SW480 (cell line): ENCODE data around the gene UBAP1L.
"Not testable (repeated sequence)": the region's sequence is repeated elsewhere in the genome, so short reads cannot be mapped to it uniquely, and the experiment has no call there.

ENCODE experiments used
- DNase-seq: peaks from one replicate; pipeline ENCODE4 v3.0.0-alpha.2; 2016; ENCODE audit warnings: low spot score

The UBAP1L gene

DNA sequence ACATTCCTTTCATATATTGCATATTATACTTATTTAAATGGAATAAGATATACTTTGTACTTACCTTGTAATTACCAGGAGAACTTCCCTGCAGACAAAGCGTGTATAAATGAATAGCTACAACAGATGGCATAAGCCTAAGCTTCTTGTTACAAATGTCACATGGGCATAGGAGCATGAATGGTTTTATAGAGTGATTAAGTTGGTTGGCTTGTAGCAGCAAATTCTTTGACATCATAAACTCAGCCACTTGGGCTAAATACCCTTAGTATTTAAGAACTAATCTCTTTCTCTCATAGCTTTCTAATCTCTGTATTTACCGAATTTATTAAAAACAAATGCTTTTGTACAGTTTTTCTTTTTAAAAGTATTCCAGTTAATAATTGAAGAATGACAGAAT is at the start of gene UBAP1L:
Gene UBAP1L (minus strand): TSS at position 115 of the 400 bp plus-strand sequence. CDS start 8,985 bp downstream, outside the sequence.
- DNase-seq, result no peak

DNA sequence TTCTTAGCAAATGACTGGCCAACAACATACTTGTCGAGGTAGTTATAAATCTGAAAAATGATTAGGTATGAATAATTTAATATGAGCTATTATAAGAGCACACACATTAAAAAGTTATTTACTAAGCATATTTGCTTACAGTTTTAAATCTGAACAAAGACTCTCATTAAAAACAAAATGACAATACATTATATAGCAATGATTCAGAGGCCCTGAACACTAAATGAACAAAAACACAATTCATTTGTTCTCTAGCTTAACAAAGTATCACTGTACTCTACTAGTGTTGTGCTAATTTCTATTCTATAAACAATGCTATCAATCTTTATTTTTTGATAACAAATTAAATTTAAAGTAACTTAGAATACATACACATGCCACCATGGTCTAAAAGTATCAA is 49.1 kb upstream of the UBAP1L start:
- DNase-seq, result no peak

DNA sequence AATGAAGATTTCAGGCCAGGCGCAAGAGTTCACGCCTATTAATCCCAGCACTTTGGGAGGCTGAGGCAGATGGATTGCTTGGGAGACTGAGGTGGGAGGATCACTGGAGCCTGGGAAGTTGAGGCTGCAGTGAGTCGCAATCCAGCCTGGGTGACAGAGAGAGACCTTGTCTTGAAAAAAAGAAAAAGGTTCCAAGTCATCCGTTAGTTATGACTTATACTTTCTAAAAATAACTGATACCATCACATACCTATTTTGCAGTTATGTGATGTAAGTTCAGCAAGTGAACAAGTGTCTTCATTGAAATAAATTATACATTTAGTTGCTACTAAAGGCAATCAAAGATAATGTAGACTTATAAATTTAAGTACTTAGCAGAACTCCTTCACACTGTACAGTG is 48.0 kb upstream of the UBAP1L start:
- no peak for DNase-seq

DNA sequence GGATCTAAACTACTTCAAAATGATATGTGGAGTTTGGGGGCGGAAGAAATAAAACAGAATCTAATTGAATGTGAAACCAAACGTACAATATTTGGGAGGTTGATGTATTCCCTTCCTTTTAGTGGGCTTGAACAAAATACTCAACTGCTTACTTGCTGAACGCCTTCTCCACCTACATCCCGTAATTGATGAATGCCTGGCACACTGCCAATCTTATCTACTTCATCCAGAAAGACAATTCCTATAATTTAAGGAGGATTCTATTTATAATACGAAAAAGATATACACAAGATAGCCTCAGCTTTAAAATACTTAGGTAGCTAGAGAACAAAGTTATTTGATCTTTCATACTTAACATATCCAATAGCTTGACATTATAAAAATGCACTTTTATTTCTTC is 41.7 kb upstream of the UBAP1L start:
- DNase-seq, result no peak

DNA sequence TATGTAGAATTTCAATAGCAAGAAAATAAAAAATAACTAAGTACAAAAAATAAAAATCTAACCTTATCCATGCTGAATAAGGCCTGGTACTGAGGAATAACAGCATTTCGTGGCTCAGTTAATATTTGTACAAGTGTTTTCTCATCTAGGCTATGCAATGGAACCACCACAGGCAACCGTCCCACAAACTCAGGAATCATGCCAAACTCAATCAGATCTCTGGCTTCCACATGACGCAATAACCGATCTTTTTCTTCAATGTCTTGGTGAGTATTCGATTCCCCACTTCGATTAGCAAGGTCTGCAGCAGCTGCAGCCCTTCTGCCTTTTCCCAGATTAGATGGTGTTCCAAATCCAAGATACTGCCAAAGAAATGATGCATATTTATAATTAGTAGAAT is 39.7 kb upstream of the UBAP1L start:
- DNase-seq, result no peak

DNA sequence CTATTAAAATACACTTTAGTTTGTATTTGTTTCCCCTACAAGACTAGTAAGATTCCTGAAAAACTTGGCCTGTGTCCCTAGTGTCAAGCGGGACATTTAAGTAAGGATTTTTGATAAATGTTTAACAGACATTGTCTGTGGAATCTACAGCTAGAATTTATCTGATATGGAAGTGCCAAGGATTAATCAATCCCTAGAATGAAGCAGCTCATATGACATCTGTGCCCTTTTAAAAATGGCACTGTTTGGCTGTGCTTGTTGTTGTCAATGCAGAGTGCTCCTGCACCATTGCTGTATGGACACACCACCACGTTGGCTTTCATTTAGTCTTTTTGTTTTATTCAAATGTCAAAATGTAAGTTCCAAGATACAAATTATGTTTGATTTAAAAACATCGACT is 32.9 kb upstream of the UBAP1L start:
- DNase-seq, result no peak

DNA sequence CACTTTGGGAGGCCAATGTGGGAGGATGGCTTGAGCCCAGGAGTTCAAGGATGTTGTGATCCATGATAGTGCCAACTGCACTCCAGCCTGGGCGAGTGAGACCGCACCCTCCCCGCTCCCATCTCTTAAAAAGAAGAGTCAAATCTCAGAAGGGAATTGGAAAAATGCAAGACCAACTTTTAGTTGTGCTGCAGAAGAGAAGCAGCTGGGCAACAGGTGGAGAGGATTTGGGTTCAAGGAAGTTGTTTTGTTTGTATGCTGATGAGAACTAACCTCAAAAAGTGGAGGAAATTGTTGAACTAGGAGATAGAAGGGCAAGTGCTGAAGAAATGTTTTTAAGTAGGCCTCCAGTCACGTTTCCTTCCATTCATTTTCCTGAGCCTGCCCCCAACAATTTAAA is 31.4 kb upstream of the UBAP1L start:
- no peak for DNase-seq

DNA sequence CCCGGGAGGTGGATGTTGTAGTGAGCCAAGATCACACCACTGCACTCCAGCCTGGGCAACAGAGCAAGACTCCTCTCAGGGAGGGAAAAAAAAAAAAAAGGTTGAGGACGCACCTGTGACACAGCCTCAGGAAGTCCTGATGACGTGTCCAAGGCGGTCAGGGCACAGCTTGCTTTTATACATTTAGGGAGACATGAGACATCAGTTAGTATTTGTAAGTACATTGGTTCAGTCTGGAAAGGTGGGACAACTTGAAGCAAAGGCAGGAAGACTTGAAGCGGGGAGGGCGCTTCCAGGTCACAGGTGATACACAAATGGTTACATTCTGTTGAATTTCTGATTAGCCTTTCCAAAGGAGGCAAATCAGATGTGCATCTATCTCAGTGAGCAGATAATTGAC is 23.6 kb upstream of the UBAP1L start:
- DNase-seq, result not testable (repeated sequence)

DNA sequence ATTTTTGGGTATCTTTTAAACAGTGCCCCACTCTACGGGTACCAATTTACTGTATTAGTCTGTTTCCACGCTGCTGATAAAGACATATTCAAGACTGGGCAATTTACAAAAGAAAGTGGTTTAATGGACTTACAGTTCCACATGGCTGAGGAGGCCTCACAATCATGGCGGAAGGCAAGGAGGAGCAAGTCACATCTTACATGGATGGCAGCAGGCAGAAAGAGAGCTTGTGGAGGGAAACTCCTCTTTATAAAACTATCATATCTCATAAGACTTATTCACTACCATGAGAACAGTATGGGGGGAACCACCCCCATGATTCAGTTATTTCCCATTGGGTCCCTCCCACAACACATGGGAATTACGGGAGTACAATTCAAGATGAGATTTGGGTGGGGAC is 22.9 kb upstream of the UBAP1L start:
- DNase-seq, result not testable (repeated sequence)

DNA sequence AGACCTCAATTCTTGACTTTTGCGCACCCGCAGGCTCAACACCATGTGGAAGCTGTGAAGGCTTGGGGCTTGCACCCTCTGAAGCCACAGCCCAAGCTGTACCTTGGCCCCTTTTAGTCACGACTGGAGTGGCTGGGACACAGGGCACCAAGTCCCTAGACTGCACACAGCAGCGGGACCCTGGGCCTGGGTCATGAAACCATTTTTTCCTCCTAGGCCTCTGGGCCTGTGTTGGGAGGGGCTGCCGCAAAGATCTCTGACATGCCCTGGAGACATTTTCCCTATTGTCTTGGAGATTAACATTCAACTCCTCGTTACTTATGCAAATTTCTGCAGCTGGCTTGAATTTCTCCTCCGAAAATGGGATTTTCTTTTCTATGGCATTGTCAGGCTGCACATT is 22.1 kb upstream of the UBAP1L start:
- not testable (repeated sequence) for DNase-seq

DNA sequence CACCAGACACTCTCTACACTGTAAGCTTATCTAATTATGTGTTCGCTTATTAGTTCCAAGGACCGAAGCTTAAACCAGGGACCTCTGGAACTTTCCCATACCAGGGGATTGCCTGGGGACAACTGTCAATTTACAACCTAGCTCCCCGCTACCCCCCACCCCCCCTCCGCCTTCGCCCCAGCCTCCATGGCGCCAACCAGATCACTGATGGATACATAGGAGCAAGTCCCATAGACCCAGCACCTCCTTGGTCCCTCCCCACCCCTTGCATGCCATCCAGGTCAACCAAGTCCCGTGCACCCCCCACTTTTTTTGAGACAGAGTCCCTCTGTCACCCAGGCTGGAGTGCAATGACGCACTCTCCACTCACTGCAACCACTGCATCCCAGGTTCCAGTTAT is 19.5 kb upstream of the UBAP1L start:
- DNase-seq, result no peak

DNA sequence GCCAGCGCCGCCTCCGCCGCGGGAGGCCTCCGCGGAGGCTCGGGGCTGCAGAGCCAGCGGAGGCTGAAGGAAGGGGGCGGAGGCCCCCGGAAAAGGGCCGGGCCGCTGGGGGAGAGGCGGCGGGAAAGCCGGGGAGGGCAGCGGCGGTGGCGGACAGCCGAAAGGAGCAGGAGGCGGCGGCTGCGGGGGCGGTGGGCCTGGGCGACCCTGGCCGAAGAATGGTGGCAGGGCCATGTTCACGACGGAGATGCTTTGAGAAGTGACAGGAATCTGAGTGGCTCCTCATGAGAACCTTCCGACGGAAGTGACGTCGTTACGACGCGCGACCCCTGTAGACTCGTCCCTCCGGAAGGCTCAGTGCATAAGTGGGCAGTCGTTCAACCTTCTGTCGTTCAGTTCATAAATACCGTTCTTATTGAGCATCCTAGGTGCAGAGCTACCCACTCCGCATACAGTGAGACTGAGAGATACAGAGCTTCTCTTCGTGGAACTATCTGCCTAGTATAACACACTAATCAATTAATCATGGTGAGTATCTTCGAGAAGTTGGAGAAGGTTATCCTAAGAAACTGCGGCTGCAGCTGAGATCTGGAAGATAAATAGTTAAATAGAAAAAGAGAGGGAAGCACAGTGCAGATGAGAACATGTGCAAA is 18.7 kb upstream of the UBAP1L start, which contains the start of gene PDCD7:
Gene PDCD7 (minus strand): TSS at position 261 of the 653 bp plus-strand sequence. CDS start 27 bp downstream, at position 234.
- DNase-seq, result peak; percentile 92

DNA sequence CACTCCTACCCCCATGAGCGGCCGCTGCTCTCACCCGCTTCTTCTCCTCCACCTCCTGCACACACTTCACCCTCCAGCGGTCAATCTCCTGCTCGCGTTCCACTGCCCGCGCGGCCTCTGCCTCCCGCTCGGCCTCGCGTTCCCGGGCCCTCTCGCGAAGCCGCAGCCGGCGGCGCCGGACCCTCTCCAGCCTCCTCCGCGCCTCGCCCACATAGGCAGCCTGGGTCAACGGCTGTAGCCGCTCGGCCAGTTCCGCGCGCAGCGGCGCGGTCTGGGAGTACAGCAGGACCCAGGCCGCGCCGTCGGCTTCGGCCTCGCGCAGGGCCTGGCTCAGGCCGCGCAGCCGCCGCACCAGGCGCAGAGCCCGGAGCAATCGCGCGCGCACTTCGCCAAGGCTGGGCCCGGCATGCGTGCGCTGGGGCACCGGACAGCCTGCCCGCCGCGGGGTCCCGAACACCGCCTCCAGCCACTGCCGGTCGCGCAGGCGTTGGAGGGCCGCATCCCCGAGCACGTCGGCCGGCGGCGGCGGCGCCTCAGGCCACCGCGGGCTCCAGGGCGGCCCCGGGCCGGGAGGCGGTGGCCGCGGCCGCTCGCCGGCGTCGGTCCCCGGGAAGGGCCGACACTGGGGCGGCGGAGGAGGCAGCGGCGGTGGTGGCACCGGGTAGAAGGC is 18.0 kb upstream of the UBAP1L start:
- DNase-seq, result peak; percentile 39

DNA sequence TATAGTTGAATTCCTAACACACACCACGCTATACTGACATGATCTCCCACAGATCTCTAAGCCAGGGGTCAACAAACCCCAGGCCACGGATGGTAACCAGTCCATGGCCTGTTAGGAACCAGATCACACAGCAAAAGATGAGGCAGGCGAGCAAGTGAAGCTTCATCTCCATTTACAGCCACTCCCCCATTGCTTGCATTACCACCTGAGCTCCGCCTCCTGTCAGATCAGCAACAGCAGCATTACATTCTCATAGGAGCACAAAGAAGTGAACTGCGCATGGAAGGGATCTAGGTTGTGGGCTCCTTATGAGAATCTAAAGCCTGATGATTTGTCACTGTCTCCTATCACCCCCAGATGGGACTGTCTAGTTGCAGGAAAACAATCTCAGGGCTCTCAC is 15.9 kb upstream of the UBAP1L start:
- no peak for DNase-seq

DNA sequence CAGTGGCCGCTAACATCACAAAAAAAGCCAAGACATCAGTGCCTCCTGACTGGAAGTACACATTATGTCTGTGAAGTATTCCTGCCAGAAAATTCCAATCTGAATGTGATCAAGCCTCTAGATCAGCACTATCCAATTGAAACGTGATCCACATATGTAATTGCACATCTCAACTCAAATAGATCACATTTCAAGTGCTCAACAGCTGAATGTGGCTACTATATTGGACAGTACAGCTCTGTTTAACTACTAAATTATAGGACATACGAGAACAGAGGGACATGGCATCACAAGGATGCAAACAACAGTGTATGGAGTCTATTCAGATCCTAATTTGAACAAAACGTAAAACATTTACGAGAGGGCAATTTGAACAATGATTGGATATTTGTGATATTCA is 542 bp upstream of the UBAP1L start:
- DNase-seq, result no peak

DNA sequence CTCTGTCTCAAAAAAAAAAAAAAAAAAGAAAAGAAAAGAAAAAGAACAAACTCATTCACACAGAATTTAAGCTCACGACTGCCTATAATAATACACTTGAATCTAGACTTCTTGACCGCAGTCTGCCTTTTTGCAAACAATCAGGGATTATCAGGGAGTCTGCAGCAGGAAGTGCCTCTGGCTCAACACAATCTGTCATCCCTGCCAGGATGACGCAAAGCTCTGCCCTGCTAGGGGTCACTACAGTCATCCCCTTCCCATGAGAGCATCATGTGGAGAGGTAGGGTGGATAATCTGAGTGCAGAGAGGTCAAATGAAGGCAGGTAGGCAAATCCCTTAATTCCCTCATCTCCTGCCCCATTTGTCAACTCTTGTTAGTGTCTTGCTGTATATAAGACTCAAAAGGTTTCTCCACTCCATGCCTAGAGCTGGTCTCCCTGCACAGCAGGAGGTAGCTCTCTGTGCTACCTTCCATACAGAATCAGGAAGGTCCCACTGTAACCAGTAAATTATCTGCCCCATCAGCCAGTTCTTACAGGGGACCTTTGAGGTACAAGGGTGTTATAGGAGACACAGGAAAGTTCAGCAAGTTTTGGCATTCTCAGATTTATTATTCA is 4.2 kb downstream of the UBAP1L start:
- DNase-seq, result no peak

DNA sequence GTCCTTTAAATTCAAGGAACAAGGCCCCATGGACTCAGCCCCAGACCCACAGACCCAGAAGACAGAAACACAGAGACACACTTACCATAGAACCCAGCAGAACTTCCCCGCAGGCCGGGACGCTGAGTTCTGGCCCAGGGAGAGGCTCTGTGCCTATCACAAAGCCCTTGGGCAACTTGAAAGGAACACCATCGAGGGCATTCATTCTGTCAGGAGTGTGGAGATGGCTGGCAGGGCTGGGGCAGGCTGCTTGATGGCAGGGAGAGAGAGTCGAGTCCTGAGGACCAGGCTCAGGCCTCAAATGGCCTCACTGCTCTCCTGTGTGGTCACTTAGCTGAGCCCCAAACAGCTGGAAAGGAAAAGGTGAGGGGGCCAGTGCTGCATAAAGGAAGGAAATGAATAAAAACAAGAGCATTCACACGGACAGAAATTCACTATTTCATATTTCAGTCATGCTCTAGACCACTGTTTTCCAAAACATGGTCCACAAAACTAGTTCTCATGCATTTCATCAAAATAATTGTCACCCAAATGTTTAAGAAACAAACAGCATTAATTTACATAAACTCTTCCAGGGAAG is 8.9 kb downstream of the UBAP1L start:
- DNase-seq, result no peak

DNA sequence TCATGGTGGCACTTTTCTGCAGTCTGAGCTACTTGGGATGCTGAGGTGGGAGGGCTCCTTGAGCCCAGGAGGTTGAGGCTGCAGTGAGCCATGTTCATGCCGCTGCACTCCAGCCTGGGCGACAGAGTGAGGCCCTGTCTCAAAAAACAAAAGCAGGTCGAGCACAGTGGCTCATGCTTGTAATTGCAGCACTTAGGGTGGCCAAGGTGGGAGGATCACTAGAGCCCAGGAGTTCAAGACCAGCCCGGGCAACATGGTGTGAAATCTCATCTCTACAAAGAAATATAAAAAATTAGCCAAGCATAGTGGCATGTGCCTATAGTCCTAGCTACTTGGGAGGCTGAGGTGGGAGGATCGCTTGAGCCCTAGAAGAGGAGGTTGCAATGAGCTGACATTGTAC is 10.0 kb downstream of the UBAP1L start:
- no peak for DNase-seq

DNA sequence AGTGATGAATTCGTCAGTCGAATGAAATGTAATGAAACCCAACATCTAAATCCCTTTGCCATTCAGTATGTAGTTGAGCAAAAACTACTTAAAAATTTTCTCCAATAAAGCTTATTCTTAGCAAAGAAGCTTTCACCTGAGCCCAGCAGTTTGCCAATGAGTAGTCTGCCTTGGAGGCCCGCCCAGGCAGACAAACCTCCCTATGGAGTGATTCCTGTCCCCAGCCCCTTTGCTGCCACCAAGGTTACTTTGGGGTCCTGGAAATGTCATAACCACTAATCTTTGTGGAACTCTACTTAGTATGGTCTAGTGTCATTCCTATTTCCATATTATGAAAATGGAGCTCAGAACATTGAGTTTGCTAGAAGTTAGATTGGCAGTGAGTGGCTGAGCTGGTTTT is 12.1 kb downstream of the UBAP1L start:
- DNase-seq, result no peak

DNA sequence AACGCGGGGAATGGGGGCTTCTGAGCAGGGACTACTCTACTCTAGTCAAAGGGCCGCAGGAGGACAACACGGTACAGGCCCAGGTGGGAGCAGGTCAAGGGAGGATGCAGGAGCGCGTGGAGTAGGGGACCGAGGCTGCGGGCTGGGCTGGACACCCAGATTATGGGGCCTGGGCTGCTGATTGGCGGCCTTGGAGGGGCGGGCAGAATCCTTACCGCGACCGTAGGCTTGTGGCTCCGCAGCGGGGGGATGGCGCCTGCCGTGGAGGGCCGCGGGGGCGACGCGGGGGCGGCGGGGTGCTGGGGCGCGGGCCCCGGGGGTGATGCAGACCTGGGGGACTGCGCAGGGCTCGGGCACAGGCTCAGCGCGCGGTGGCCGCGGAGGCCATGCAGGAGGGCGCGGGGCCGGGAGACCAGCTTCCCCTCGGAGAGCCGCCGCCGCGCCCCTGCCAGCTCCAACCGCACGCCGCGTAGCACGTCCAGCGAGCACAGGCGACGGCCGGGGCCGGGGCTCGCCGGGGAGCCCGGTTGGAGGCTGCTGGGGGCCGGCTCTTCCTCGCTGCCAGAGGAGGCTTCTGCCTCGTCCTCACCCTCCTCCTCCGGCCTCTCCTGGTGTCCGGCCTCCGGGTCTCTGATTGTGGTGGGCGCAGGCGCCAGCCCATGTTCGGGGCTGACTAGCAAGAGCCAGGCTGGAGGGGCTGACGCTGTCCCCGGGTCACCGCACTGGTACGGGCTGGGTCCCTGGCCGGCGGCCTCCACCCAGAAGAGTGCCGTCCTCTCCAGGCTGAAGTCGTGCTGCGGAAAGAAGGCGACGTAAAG is 12.9 kb downstream of the UBAP1L start:
- DNase-seq, result no peak

DNA sequence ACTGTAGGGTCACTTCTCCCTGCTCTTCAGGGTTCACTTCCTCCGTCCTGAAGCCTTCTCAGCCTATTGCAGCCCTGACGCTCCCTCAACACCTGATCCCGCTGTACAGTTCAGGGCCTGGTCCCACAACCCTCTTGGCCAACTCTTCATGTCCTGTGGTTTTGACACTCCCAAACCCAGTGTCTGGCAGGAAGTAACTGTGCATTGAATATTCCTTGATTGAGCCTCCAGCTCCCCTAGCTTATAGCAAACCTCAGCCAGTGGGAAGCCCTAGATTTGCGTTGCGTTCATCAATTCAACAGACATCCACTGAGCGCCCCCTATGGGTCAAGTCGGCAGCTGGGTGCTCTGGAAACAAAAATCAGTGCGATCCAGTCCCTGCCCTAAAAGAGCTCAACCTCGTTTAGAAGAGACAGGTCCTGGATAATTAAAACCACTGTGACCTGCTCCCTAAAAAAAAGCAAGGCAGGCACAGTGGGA is 13.5 kb downstream of the UBAP1L start:
- peak; percentile 43 for DNase-seq

DNA sequence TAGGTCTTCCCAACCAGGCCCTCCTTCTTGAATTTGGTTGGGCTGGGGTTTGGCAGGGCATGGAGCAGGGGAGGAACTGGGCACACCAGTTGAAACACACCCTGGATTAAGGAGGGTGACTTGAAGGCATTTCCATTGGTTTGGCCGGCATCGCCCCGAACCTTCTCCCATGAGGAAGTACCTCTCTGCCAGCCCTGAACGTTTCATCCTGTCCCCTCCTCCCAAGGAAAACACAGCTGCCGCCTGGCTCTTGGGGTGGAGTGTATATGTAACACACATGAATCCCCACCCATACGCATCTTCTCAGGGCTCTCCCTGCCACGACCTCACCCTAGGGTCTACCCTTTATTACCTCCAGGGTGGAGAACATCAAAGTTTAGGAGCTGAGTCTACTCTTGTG is 14.6 kb downstream of the UBAP1L start:
- no peak for DNase-seq
